A549 (cell line): ENCODE measurements around the gene ASIC1. TPM values are rescaled to one million over a fixed set of nuclear protein-coding genes. Genes with fewer than 3 reads are reported as not detected.

Experiments
- ATAC-seq, 2 experiments: fragments of 200-7000 bp in 1 of 2; fragments of >200 bp in 1 of 2; cut with Nextera tagmentation in 1 of 2; cut with Tn5 transposase in 1 of 2; 3 replicates each; pipeline versions ENCODE4 v1.8.0 to v1.9.1; 2018 to 2020; ENCODE audit warnings: mild to moderate bottlenecking in 1 of 2, moderate library complexity in 1 of 2
- CTCF ChIA-PET: fragments of 300-600 bp; sonication (Branson Sonifier 250); formaldehyde crosslinking; extraction: SDS; loops from one replicate; lab custom pipeline; 2021; ENCODE audit warnings: antibody characterized with exemption, inconsistent platforms; lab: Yijun Ruan, JAX
- POLR2A ChIA-PET: fragments of 350-600 bp; formaldehyde crosslinking; extraction: SDS; loops from one replicate; lab custom pipeline; 2021; ENCODE audit warnings: antibody characterized with exemption, inconsistent platforms; lab: Yijun Ruan, JAX
- DNase-seq, 2 experiments: peaks; one replicate each; pipeline versions ENCODE4 v3.0.0 to v3.0.0-alpha.2; 2011 to 2016; ENCODE audit warnings: low read depth in 1 of 2, low spot score in 1 of 2
- FAIRE-seq: peaks from 2 replicates; lab custom pipeline; 2011; peaks lifted over from hg19 to GRCh38; lab: Jason Lieb, UNC
- H3K27ac ChIP-seq, 2 experiments: fragments of >200 bp; sonication (Bioruptor Twin); formaldehyde crosslinking; 3 replicates each; pipeline ENCODE4 v1.5.1; 2016 to 2017
- H3K4me1 ChIP-seq: fragments of >200 bp; sonication (Bioruptor Twin); formaldehyde crosslinking; 3 replicates; pipeline ENCODE4 v1.6.1; 2016
- H3K4me2 ChIP-seq: fragments of >200 bp; sonication (Bioruptor Twin); formaldehyde crosslinking; 3 replicates; pipeline ENCODE4 v1.6.1; 2016
- H3K4me3 ChIP-seq: fragments of >200 bp; sonication (Bioruptor Twin); formaldehyde crosslinking; 3 replicates; pipeline ENCODE4 v1.5.1; 2016
- H3K9me3 ChIP-seq: fragments of >200 bp; sonication (Bioruptor Twin); formaldehyde crosslinking; 3 replicates; pipeline ENCODE4 v1.6.1; 2016
- BCL3 ChIP-seq: fragments of >200 bp; sonication (Bioruptor Twin); formaldehyde crosslinking; IDR thresholded peaks from 3 replicates; pipeline ENCODE4 v1.6.1; 2016
- CEBPB ChIP-seq, 2 experiments: fragments of >200 bp in 1 of 2; sonication (Bioruptor Twin) in 1 of 2; formaldehyde crosslinking in 1 of 2; IDR thresholded peaks; 2 replicates each; pipeline ENCODE4 v1.6.1; 2012 to 2016
- CHD4 ChIP-seq: fragments of 200-600 bp; sonication (generic); IDR thresholded peaks from 2 replicates; pipeline ENCODE4 v1.6.1; 2016; ENCODE audit warnings: antibody characterized with exemption, mild to moderate bottlenecking, borderline replicate concordance
- EP300 ChIP-seq, 2 experiments: fragments of >200 bp; sonication (Bioruptor Twin); formaldehyde crosslinking; IDR thresholded peaks; 2 replicates in 1 of 2; 3 replicates in 1 of 2; pipeline ENCODE4 v1.6.1; 2016 to 2017
- ESRRA ChIP-seq: fragments of 150-350 bp; IDR thresholded peaks from 2 replicates; pipeline ENCODE4 v1.6.1; 2014; ENCODE audit warnings: mild to moderate bottlenecking, low read length, borderline replicate concordance
- FOXS1 ChIP-seq: fragments of 250-450 bp; sonication (Bioruptor Pico); IDR thresholded peaks from 2 replicates; pipeline ENCODE4 v1.5.0; 2020; ENCODE audit warnings: mild to moderate bottlenecking, moderate library complexity
- HMGXB4 ChIP-seq: fragments of 250-450 bp; sonication (Bioruptor Pico); IDR thresholded peaks from 2 replicates; pipeline ENCODE4 v1.5.0; 2021; ENCODE audit warnings: mild to moderate bottlenecking, moderate library complexity, borderline replicate concordance
- HOXB13 ChIP-seq: fragments of 250-450 bp; sonication (Bioruptor Pico); IDR thresholded peaks from 2 replicates; pipeline ENCODE4 v1.5.0; 2020; ENCODE audit warnings: low read depth, mild to moderate bottlenecking, moderate library complexity
- JUN ChIP-seq, 2 experiments: fragments of >200 bp; sonication (Bioruptor Twin); formaldehyde crosslinking; IDR thresholded peaks; 2 replicates in 1 of 2; 3 replicates in 1 of 2; pipeline ENCODE4 v1.6.1; 2016 to 2017
- JUNB ChIP-seq: fragments of >200 bp; sonication (Bioruptor Twin); formaldehyde crosslinking; IDR thresholded peaks from 2 replicates; pipeline ENCODE4 v1.6.1; 2016
- MAZ ChIP-seq: fragments of 150-350 bp; IDR thresholded peaks from 2 replicates; pipeline ENCODE4 v1.6.1; 2014; ENCODE audit warnings: antibody characterized with exemption, low read depth, low read length, borderline replicate concordance
- PHF8 ChIP-seq: fragments of 200-600 bp; sonication (generic); IDR thresholded peaks from 2 replicates; pipeline ENCODE4 v1.6.1; 2016; ENCODE audit warnings: low read depth, mild to moderate bottlenecking, antibody characterized with exemption, moderate library complexity, borderline replicate concordance
- RCOR1 ChIP-seq: fragments of 150-350 bp; IDR thresholded peaks from 2 replicates; pipeline ENCODE4 v1.6.1; 2014; ENCODE audit warnings: antibody characterized with exemption, low read length, low read depth
- REST ChIP-seq: fragments of 200-600 bp; sonication (generic); IDR thresholded peaks from 2 replicates; pipeline ENCODE4 v1.6.1; 2016; ENCODE audit warnings: antibody characterized with exemption, mild to moderate bottlenecking, moderate library complexity
- RFX5 ChIP-seq: fragments of 450-650 bp; IDR thresholded peaks from 2 replicates; pipeline ENCODE4 v1.7.1; 2014; ENCODE audit warnings: antibody characterized with exemption, mild to moderate bottlenecking, moderate library complexity
- RNF2 ChIP-seq: fragments of 200-600 bp; sonication (generic); IDR thresholded peaks from 2 replicates; pipeline ENCODE4 v1.6.1; 2016; ENCODE audit warnings: low read depth, mild to moderate bottlenecking, antibody characterized with exemption, moderate library complexity, borderline replicate concordance
- SMC3 ChIP-seq: fragments of >200 bp; sonication (Bioruptor Twin); formaldehyde crosslinking; IDR thresholded peaks from 3 replicates; pipeline ENCODE4 v1.6.1; 2018; ENCODE audit warnings: inconsistent platforms
- WGBS: methylation state at CpG from one replicate; pipeline ENCODE4 v1.1.6; 2017; ENCODE audit errors: missing lambda C conversion rate; 5-methylcytosine and 5-hydroxymethylcytosine counted together
- polyA plus RNA-seq, 4 experiments: library from polyadenylated mRNA; depleted of rRNA in 3 of 4; stranded (reverse); fragments of >200 nt; fragmentation: RNase III in 1 of 4; extraction: RNeasy Plus Mini Kit Qiagen cat#74134 plus additional on column Dnase treatment in 1 of 4; gene quantifications; 2 replicates in 3 of 4; 3 replicates in 1 of 4; pipeline ENCODE4 v1.2.3, GENCODE V29; 2011 to 2017
- TF ChIP-seq, protein P1 (sequence below): fragments of 150-350 bp; IDR thresholded peaks from 2 replicates; pipeline ENCODE4 v1.6.1; 2014; ENCODE audit warnings: low read depth, mild to moderate bottlenecking, low read length
- TF ChIP-seq, protein P2 (sequence below): IDR thresholded peaks from 2 replicates; pipeline ENCODE4 v1.6.1; 2012; ENCODE audit warnings: low read depth, borderline replicate concordance

Gene ASIC1
- polyA plus RNA-seq, 2 of the 4 experiments (the other 2 are of a cell fraction): 6.0 to 6.7 TPM

- TF ChIP-seq MAZ (peak; percentile 27; the same call in 1 of the 2 replicates), RCOR1 (no peak)
Observed at GRCh38 chr12:50084775-50085614, 27.6 kb downstream of the ASIC1 start, which contains the start of gene SMARCD1 (continued).

DNA sequence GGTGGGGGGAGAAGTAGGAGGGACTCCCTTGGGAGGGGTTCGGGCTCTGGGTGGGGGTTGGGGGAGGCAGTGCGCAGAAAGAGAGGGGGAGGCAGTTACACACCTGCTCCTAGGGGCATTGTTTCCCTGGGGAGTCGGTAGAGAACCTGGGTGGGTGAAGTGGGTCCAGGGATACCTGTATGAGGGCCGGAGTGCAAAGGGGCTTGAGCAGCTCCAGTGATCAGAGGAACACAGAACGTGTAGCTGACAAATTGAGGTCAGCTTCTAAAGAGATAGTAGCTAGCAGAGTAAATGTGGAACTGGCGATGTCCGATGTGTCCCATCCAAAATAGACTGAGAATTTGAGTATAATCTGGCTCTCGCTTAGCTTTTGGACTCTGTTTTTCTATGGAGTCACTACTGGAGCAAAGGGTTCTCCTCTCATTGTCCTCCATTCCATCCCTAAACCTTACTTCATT, 28.2 kb downstream of the ASIC1 start:
- ChIA-PET CTCF (interaction anchor here (1.0 to 33.6 kb wide), 16 partner anchors 11 to 231 kb away, joined by 3 to 708 read pairs (median 5); partner anchors contain the start of genes AQP5, AQP6, ASIC1 and CERS5), POLR2A (interaction anchor here (1.0 to 2.0 kb wide), 11 partner anchors 11 to 344 kb away, joined by 3 to 45 read pairs (median 4); partner anchors contain the start of genes CERS5, COX14, RACGAP1 and TMBIM6)
- FAIRE-seq: no peak
- Histone ChIP-seq H3K4me1 (peaks cover 36% of the 10 kb centered on the region), H3K4me3 (peak overlapping the region; percentile 64), H3K27ac (peak overlapping the region; percentile 96 to 99), H3K9me3 (no peaks in the 10 kb centered on the region), H3K4me2 (peak overlapping the region; percentile 81)
- 49% methylated on average over 6 of the region's 8 CpGs for WGBS
- TF ChIP-seq CEBPB (IDR thresholded peaks at IDR 0.05) (no peak), BCL3 (no peak), ESRRA (no peak), RFX5 (no peak), RNF2 (no peak), JUNB (no peak), PHF8 (no peak), CHD4 (no peak), REST (no peak)
- TF ChIP-seq, protein P1, sequence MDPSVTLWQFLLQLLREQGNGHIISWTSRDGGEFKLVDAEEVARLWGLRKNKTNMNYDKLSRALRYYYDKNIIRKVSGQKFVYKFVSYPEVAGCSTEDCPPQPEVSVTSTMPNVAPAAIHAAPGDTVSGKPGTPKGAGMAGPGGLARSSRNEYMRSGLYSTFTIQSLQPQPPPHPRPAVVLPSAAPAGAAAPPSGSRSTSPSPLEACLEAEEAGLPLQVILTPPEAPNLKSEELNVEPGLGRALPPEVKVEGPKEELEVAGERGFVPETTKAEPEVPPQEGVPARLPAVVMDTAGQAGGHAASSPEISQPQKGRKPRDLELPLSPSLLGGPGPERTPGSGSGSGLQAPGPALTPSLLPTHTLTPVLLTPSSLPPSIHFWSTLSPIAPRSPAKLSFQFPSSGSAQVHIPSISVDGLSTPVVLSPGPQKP: no peak
- no peak for DNase-seq
- ATAC-seq: peak; percentile 30 to 35; a peak in 5 of 6 replicates

- WGBS: 92% methylated on average over 3 of the region's 5 CpGs
- ATAC-seq (no peak), FAIRE-seq (no peak), DNase-seq (no peak)
- peaks cover 36% of the 10 kb centered on the region for H3K4me1 ChIP-seq
- H3K27ac ChIP-seq: peak overlapping the region in 1 of 2 experiments; percentile 99; a peak in 4 of 6 replicates
- POLR2A ChIA-PET: interaction anchor here (1.7 to 2.0 kb wide), 2 partner anchors 25 to 228 kb away, joined by 9 to 45 read pairs; partner anchors contain the start of gene COX14
- H3K4me3 ChIP-seq: peak overlapping the region; percentile 64; the same call in 2 of the 3 replicates
- peak overlapping the region; percentile 81 for H3K4me2 ChIP-seq
- no peaks in the 10 kb centered on the region for H3K9me3 ChIP-seq
- CTCF ChIA-PET: interaction anchor here (1.0 to 33.6 kb wide), 10 partner anchors 11 to 228 kb away, joined by 3 to 708 read pairs (median 20); partner anchors contain the start of genes AQP5, AQP6, ASIC1 and COX14
- TF ChIP-seq FOXS1 (CRISPR knock-in tag): no peak
- TF ChIP-seq EP300 (IDR thresholded peaks at IDR 0.05): no peak
- no peak for TF ChIP-seq PHF8
- TF ChIP-seq HMGXB4 (CRISPR knock-in tag): no peak
- TF ChIP-seq HOXB13 (CRISPR knock-in tag): no peak
- no peak for TF ChIP-seq JUNB
- no peak for TF ChIP-seq JUN (IDR thresholded peaks at IDR 0.05)
- TF ChIP-seq, protein P2, sequence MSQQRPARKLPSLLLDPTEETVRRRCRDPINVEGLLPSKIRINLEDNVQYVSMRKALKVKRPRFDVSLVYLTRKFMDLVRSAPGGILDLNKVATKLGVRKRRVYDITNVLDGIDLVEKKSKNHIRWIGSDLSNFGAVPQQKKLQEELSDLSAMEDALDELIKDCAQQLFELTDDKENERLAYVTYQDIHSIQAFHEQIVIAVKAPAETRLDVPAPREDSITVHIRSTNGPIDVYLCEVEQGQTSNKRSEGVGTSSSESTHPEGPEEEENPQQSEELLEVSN: no peak
- no peak for TF ChIP-seq SMC3
Observed at GRCh38 chr12:50086148-50086547, 28.8 kb downstream of the ASIC1 start.
